ENCODE measurements around the gene PLCXD1. TPM values are rescaled to one million over a fixed set of nuclear protein-coding genes. Genes with fewer than 3 reads are reported as not detected.
"Not testable (repeated sequence)": the region's sequence is repeated elsewhere in the genome, so short reads cannot be mapped to it uniquely, and the experiment has no call there.

The PLCXD1 gene
- total RNA-seq, 1 donor, result 8.2 TPM

GRCh38 chrX:349702-350101 lies 68.5 kb downstream of the PLCXD1 start:
- TF ChIP-seq, protein P1, sequence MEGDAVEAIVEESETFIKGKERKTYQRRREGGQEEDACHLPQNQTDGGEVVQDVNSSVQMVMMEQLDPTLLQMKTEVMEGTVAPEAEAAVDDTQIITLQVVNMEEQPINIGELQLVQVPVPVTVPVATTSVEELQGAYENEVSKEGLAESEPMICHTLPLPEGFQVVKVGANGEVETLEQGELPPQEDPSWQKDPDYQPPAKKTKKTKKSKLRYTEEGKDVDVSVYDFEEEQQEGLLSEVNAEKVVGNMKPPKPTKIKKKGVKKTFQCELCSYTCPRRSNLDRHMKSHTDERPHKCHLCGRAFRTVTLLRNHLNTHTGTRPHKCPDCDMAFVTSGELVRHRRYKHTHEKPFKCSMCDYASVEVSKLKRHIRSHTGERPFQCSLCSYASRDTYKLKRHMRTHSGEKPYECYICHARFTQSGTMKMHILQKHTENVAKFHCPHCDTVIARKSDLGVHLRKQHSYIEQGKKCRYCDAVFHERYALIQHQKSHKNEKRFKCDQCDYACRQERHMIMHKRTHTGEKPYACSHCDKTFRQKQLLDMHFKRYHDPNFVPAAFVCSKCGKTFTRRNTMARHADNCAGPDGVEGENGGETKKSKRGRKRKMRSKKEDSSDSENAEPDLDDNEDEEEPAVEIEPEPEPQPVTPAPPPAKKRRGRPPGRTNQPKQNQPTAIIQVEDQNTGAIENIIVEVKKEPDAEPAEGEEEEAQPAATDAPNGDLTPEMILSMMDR (IDR thresholded peaks at IDR 0.05; ENCODE audit: insufficient read depth, low read depth, low read length), result no peak
- H3K4me3 ChIP-seq (ENCODE audit: low read depth, low read length), result no peak overlapping the region
- no peak for DNase-seq (ENCODE audit: low read depth)

GRCh38 chrX:350148-350533 lies 69.0 kb downstream of the PLCXD1 start:
- no peak for DNase-seq (ENCODE audit: low read depth)
- no peak overlapping the region for H3K4me3 ChIP-seq (ENCODE audit: low read depth, low read length)
- TF ChIP-seq, protein P1 (IDR thresholded peaks at IDR 0.05; ENCODE audit: insufficient read depth, low read depth, low read length), result no peak

- no peak for DNase-seq (ENCODE audit: low read depth)
- TF ChIP-seq, protein P1 (IDR thresholded peaks at IDR 0.05; ENCODE audit: insufficient read depth, low read depth, low read length), result no peak
- no peak overlapping the region for H3K4me3 ChIP-seq (ENCODE audit: low read depth, low read length)
Measured at GRCh38 chrX:350534-351323, 69.5 kb downstream of the PLCXD1 start.

- not testable (repeated sequence) for H3K4me3 ChIP-seq (ENCODE audit: low read depth, low read length); DNase-seq (ENCODE audit: low read depth)
Measured at GRCh38 chrX:351324-351641, 70.1 kb downstream of the PLCXD1 start.

DNA sequence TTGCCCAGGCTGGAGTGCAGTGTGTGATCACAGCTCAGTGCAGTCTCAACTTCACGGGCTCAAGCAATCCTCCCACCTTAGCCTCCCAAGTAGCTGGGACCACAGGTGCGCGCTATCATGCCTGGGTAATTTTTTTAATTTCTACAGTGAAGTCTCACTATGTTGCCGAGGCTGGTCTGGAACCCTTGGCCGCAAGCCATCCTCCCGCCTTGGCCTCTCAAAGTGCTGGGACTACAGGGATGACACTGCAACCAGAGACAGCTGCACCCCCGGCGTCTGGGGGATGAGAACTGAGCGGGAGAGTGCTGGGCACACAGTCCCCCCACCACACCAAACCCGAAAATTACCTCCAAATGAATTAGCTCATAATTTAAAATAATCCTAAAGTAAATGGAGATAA lies 70.6 kb downstream of the PLCXD1 start:
- H3K4me3 ChIP-seq (ENCODE audit: low read depth, low read length), result no peak overlapping the region
- no peak for DNase-seq (ENCODE audit: low read depth)
- TF ChIP-seq, protein P1 (IDR thresholded peaks at IDR 0.05; ENCODE audit: insufficient read depth, low read depth, low read length), result no peak

DNA sequence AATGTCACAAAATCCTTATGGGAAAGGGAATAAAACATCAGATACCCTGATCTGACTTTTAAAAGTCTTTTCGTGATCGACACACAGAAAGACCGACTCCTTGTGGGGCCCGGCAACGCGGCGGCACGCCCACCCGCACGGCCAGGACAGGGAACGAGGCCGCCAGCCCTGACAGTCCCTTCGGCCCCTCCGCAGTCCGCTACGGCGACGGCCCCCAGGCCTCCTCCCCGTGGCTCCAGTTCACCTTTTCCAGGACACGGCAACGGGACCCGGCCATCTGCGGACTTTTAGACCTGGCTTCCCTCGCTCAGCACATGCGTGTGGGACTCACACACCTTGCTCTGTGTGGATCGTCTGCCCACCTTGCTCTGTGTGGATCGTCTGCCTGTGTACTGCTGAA lies 71.0 kb downstream of the PLCXD1 start:
- H3K4me3 ChIP-seq (ENCODE audit: low read depth, low read length), result no peak overlapping the region
- DNase-seq (ENCODE audit: low read depth), result no peak
- TF ChIP-seq, protein P1 (IDR thresholded peaks at IDR 0.05; ENCODE audit: insufficient read depth, low read depth, low read length), result no peak

GRCh38 chrX:352582-353314 lies 71.6 kb downstream of the PLCXD1 start:
- TF ChIP-seq, protein P1 (IDR thresholded peaks at IDR 0.05; ENCODE audit: insufficient read depth, low read depth, low read length), result no peak
- DNase-seq (ENCODE audit: low read depth), result no peak
- H3K4me3 ChIP-seq (ENCODE audit: low read depth, low read length), result no peak overlapping the region

All from fibroblast of villous mesenchyme (primary cell).